Measurements from ENCODE around the gene HGS. TPM values are rescaled to one million over a fixed set of nuclear protein-coding genes. Genes with fewer than 3 reads are reported as not detected.
A peak's percentile ranks its signal among the peaks of the same experiment; 100 is the strongest.

Gene HGS
- total and polyA plus RNA-seq, 2 of the 13 experiments (the other 11 are each of a cell fraction or from before 2014, with no cell fraction given) = 73.3 to 78.1 TPM

GRCh38 chr17:81713556-81714411 lies 30.0 kb downstream of the HGS start (continued):
- TF ChIP-seq ZNF142 (CRISPR knock-in tag; IDR thresholded peaks at IDR 0.05) (no peak; the same call in none of the 2 replicates), FOXK2 (IDR thresholded peaks at IDR 0.05) (no peak), MAFF (IDR thresholded peaks at IDR 0.05; ENCODE audit: low read depth, low read length) (no peak), STAT6 (CRISPR knock-in tag; IDR thresholded peaks at IDR 0.05; ENCODE audit: borderline replicate concordance) (peak; percentile 76; the same call in 1 of the 2 replicates), POGK (CRISPR knock-in tag; conservative IDR thresholded peaks at IDR 0.05) (peak; percentile 89), ZNF768 (CRISPR knock-in tag; IDR thresholded peaks at IDR 0.05) (peak; percentile 55), AKNA (CRISPR knock-in tag; IDR thresholded peaks at IDR 0.05; ENCODE audit: borderline replicate concordance) (no peak), ZNF350 (CRISPR knock-in tag; IDR thresholded peaks at IDR 0.05; ENCODE audit: borderline replicate concordance, low read depth) (peak; percentile 94), E2F5 (CRISPR knock-in tag; conservative IDR thresholded peaks at IDR 0.05) (peak; percentile 66; the same call in 1 of the 2 replicates)
